ENCODE measurements around the gene ACRBP. TPM values are rescaled to one million over a fixed set of nuclear protein-coding genes. Genes with fewer than 3 reads are reported as not detected.

ACRBP gene
- total RNA-seq, 4 donors from 2014 or later = 0.97 to 6.2 (median 2.6) TPM

GRCh38 chr12:6653342-6653741 lies 6.1 kb upstream of the ACRBP start:
- Histone ChIP-seq H3K4me3 (no peak overlapping the region), H3K4me1 (peaks cover 0 to 15% (median 0%) of the 10 kb centered on the region in 4 donors), H3K36me3 (peaks cover 58 to 100% (median 92%) of the 10 kb centered on the region in 4 donors), H3K27me3 (no peaks in the 10 kb centered on the region), H3K9me3 (no peaks in the 10 kb centered on the region), H3K27ac (replicated peaks in 1 of 4) (no peak overlapping the region)
- no peak for TF ChIP-seq POLR2AphosphoS5 (IDR thresholded peaks at IDR 0.05)
- no peak for TF ChIP-seq EP300 (IDR thresholded peaks at IDR 0.05)
- TF ChIP-seq POLR2A (IDR thresholded peaks at IDR 0.05; ENCODE audit: low read depth) = no peak
- no peak for TF ChIP-seq CTCF (IDR thresholded peaks at IDR 0.05)
- WGBS = 100% methylated on average over 1 of the region's 1 CpG
- DNase-seq (ENCODE audit: extremely low spot score) = no peak
- intact Hi-C loops (cut with DNase I) = no loop called here

- intact Hi-C loops (cut with DNase I) = no loop called here
- TF ChIP-seq POLR2AphosphoS5 (IDR thresholded peaks at IDR 0.05) = no peak
- no peak for TF ChIP-seq CTCF (IDR thresholded peaks at IDR 0.05)
- TF ChIP-seq EP300 (IDR thresholded peaks at IDR 0.05) = no peak
- TF ChIP-seq POLR2A (IDR thresholded peaks at IDR 0.05; ENCODE audit: low read depth) = no peak
- Histone ChIP-seq H3K4me3 (no peak overlapping the region), H3K36me3 (peaks cover 54 to 96% (median 85%) of the 10 kb centered on the region in 4 donors), H3K27me3 (no peaks in the 10 kb centered on the region), H3K4me1 (peaks cover 0 to 11% (median 5%) of the 10 kb centered on the region in 4 donors), H3K27ac (replicated peaks in 1 of 4) (no peak overlapping the region), H3K9me3 (no peaks in the 10 kb centered on the region)
- no peak for DNase-seq (ENCODE audit: extremely low spot score)
- 87% methylated on average over 12 of the region's 12 CpGs for WGBS
Measured at GRCh38 chr12:6652391-6652790, 5.2 kb upstream of the ACRBP start.

GRCh38 chr12:6650832-6651231 lies 3.6 kb upstream of the ACRBP start:
- WGBS = 88% methylated on average over 7 of the region's 8 CpGs
- H3K9me3 ChIP-seq = no peaks in the 10 kb centered on the region
- H3K27ac ChIP-seq (replicated peaks in 1 of 4) = no peak overlapping the region
- H3K4me3 ChIP-seq = no peak overlapping the region
- intact Hi-C loops (cut with DNase I) = no loop called here
- H3K4me1 ChIP-seq = peaks cover 0 to 17% (median 15%) of the 10 kb centered on the region in 4 donors
- peaks cover 54 to 80% (median 69%) of the 10 kb centered on the region in 4 donors for H3K36me3 ChIP-seq
- no peak for TF ChIP-seq POLR2AphosphoS5 (IDR thresholded peaks at IDR 0.05)
- H3K27me3 ChIP-seq = no peaks in the 10 kb centered on the region
- no peak for DNase-seq (ENCODE audit: extremely low spot score)

GRCh38 chr12:6646276-6647082 lies 753 bp downstream of the ACRBP start:
- peaks cover 0 to 24% (median 19%) of the 10 kb centered on the region in 4 donors for H3K4me1 ChIP-seq
- peak overlapping the region; percentile 55 to 60 (median 57) for H3K4me3 ChIP-seq
- no peaks in the 10 kb centered on the region for H3K9me3 ChIP-seq
- H3K27me3 ChIP-seq = no peaks in the 10 kb centered on the region
- no peak for TF ChIP-seq POLR2AphosphoS5 (IDR thresholded peaks at IDR 0.05)
- TF ChIP-seq CTCF (IDR thresholded peaks at IDR 0.05) = no peak
- TF ChIP-seq EP300 (IDR thresholded peaks at IDR 0.05) = no peak
- no peak for TF ChIP-seq POLR2A (IDR thresholded peaks at IDR 0.05; ENCODE audit: low read depth)
- peak overlapping the region; percentile 56 to 78 (median 62) for H3K27ac ChIP-seq (replicated peaks in 1 of 4)
- intact Hi-C loops (cut with DNase I) = loop anchor here (2.0 kb wide), 1 partner anchor 28 kb away; no protein-coding TSS in a partner anchor
- no peak for DNase-seq (ENCODE audit: extremely low spot score)
- WGBS = 58% methylated on average over 27 of the region's 28 CpGs
- H3K36me3 ChIP-seq = peaks cover 18 to 37% (median 33%) of the 10 kb centered on the region in 4 donors

- Histone ChIP-seq H3K36me3 (peaks cover 3 to 21% (median 17%) of the 10 kb centered on the region in 4 donors), H3K4me1 (peaks cover 0 to 24% (median 19%) of the 10 kb centered on the region in 4 donors), H3K27ac (replicated peaks in 1 of 4) (no peak overlapping the region), H3K9me3 (no peaks in the 10 kb centered on the region), H3K4me3 (no peak overlapping the region), H3K27me3 (peaks cover 0 to 3% (median 0%) of the 10 kb centered on the region in 4 donors)
- no peak for DNase-seq (ENCODE audit: extremely low spot score)
- 33% methylated on average over 5 of the region's 5 CpGs for WGBS
- intact Hi-C loops (cut with DNase I) = no loop called here
- no peak for TF ChIP-seq POLR2AphosphoS5 (IDR thresholded peaks at IDR 0.05)
- TF ChIP-seq CTCF (IDR thresholded peaks at IDR 0.05) = peak in 2 of 3 experiments; percentile 32 to 42
Measured at GRCh38 chr12:6644903-6645302, 2.3 kb downstream of the ACRBP start.

All from esophagus muscularis mucosa (tissue), 4 donors.